ENCODE measurements around the gene BMP5. TPM values are rescaled to one million over a fixed set of nuclear protein-coding genes. Genes with fewer than 3 reads are reported as not detected.
A peak's percentile ranks its signal among the peaks of the same experiment; 100 is the strongest.

The BMP5 gene
- total RNA-seq, 1 donor from 2014 or later, result 13.5 TPM

DNA sequence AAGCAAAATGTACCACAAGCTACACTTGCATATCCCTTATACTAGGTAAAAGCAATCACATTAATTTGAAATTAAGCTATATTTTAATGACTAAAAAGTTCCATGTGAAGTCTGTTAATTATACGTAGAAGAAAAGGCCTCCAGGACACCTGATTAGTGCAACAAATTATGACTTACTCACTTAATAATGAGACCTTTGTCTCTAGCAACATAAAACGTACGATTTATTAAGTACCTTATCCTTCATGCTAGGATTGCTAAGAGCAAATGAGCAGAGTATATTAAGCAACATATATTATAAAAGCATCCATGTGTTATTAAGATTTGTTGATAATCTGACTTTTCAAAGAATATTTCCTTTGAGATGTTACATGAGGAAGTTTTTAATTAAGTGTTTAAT is 2.5 kb downstream of the BMP5 start:
- DNase-seq, result no peak

GRCh38 chr6:55870181-55870813 is 5.1 kb downstream of the BMP5 start:
- DNase-seq, result no peak

GRCh38 chr6:55869674-55870073 is 5.7 kb downstream of the BMP5 start:
- DNase-seq, result no peak

DNA sequence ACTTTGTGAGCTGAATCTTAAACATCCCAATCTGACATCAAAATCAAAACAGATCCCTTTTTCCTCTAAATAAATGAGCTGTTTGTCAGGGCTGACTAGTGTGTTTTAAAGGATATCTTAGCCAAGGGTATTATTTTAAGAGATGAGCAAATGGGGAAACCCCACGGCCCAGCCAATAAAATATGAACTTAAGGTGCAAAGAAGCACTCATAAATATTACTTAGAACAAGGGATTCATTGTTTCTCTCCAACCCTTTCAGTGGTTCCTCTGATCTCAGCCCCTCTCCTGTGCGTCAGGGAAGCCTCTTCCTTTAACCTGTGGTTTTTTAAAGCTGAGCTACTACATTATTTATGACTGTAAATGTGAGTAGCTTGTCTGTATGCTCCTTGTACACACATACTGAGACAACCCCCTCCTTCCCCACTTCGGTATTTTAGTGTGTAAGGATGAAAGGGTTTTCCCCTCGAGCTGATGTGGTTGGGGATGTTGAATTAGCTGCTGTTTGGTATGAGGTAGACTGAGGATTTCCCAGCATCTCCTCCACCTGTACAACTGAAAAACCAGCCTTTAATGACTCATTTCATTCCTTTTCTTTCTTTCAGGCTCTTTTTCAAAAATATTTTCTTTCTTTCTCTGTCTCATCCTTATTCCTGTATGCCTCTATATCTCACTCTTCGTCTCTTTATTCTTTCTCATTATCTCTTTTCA is 6.5 kb downstream of the BMP5 start:
- DNase-seq, result peak; percentile 54

DNA sequence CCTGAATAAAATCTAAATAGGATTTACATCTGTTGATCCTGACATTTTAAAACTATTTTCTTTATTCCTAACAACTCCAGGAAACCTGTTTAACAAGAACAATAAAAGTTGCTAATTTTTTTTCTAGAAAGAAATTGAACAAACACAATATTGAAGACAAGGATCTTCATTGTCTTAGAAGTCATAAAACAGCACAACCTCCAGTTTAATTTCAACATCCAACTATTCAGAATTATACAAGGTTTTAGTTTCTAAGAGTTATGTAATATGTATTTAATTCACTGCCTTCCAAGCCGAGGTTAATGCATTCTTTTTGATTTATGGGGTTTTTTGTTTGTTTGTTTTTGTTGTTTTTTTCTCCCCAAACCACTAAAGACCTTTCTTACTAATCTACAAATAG is 7.2 kb downstream of the BMP5 start:
- no peak for DNase-seq

GRCh38 chr6:55866128-55866527 is 9.3 kb downstream of the BMP5 start:
- no peak for DNase-seq

DNA sequence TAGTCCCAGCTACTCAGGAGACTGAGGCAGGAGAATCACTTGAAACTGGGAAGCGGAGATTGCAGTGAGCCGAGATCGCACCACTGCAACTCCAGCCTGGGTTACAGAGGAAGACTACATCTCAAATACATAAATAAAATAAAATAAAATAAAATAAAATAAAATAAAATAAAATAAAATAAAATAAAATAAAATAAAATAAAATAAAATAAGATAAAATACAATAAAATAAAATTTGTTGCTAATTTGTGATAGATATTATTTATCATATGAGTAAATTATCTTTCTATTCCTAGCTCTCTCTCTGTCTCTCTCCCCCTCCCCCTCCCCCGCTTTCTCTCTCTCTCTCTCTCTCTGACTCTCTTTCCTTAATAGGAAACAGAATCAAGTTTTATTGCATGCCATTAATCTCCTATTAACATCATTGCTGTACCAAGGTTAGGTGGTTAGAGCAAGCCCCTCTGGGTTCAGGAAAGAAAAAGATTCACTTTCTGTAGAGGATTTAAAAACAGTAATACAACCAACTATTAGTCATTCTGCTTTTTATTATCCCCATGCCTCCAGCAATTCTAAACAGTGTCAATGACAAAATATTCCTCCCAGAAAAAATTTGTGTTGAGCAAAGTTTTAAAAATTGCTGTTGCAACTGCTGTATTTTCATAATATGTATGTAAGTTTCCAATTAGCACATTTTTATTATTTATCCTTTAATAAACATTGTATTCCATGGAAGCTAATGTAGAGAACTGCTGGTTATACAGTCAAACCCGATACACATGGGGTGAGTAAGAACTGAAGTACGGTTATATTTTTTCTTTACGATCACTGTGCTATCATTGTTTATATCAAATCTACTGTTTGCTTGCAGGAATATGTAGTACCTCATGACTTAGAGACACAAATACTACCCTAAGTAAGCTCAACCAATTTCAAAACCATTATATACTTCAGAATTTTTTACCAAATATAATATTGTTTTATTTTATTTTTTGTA is 22.1 kb downstream of the BMP5 start:
- no peak for DNase-seq

DNA sequence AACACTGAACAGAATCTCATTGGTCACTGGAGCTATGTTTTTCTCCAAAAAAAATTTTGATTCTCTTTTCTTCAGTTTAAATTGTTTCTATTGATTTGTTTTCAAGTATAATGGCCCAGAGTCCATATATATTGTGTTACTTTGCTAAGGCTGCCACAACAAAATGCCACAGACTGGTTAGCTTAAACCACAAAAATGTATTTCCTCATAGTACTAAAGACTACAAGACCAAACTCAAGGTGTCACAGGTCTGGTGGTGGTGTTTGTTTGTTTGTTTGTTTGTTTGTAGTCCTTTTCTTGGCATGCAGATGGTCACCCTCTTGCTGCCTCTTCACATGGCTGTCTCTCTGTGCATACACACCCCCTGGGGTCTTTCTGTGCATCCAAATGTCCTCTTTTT is 34.0 kb downstream of the BMP5 start:
- DNase-seq, result no peak

DNA sequence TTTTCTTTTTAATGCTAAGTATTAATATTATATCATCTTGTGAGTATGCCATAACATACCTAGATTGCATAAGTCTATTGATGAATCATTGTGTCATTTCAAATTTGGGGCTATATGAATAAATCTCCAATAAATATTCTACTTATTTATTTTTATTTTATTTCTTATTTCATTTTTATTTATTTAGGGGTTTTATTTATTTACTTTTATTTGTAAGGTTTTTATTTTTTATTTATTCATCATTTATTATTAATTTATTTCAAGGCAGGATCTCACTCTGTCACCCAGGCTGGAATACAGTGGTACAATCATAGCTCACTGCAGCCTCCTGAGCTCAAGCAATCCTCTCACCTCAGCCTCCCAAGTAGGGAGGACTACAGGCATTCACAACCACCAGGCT is 36.3 kb downstream of the BMP5 start:
- no peak for DNase-seq

GRCh38 chr6:55836945-55837344 is 38.4 kb downstream of the BMP5 start:
- DNase-seq, result no peak

- no peak for DNase-seq
Observed at GRCh38 chr6:55836481-55836880, 38.9 kb downstream of the BMP5 start.

DNA sequence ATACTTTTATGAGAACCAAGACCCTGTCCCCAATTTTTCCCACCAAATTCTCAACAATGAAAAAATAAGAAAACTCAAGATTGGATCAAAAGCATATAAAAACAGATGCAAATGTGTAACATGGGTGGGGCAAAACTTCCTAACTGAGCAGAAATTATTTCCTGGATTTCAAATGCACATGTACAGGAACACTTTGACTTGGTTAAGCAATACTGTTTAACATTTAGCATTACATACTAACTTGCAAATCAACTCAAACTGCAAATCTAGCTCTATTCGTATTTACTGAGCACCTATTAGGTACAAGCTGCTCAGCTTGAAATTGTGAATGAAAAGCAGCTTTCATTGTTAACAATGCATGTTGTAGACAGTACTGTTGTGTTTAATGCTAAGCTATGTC is 40.2 kb downstream of the BMP5 start:
- DNase-seq, result no peak

GRCh38 chr6:55833284-55833683 is 42.1 kb downstream of the BMP5 start:
- DNase-seq, result peak; percentile 20

DNA sequence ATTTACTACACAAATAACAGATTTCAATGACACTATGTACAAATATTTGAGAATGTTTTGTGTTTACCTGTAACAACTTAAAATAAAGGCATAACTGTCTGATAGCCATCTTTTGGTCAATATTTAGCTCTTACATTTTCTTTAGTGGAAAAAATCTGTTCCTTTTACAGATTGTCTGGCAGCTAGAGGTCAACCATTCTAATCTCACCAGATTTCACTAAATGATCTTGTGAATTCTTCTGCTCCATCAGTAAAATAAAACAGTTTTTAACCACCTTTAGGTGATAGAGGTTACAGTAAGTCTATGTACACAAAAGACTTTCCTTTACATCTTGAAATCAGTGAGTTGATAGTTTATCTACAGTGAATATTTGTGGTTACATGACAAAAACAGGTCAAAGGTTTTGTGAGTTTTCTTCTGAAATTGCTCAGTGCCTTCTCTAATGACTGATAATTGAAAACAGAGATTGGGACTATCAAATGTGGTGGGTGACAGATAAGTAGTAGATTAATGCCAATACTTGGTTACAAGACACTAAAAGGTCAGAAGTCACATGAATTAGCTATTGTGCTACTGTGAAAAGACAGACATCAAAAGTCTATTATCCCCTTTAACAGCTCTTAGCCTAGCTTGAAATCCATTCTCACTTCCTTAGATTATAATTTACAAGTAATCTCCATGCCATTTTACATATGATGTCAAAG is 47.4 kb downstream of the BMP5 start:
- no peak for DNase-seq

GRCh38 chr6:55826941-55827340 is 48.4 kb downstream of the BMP5 start:
- DNase-seq, result no peak

DNA sequence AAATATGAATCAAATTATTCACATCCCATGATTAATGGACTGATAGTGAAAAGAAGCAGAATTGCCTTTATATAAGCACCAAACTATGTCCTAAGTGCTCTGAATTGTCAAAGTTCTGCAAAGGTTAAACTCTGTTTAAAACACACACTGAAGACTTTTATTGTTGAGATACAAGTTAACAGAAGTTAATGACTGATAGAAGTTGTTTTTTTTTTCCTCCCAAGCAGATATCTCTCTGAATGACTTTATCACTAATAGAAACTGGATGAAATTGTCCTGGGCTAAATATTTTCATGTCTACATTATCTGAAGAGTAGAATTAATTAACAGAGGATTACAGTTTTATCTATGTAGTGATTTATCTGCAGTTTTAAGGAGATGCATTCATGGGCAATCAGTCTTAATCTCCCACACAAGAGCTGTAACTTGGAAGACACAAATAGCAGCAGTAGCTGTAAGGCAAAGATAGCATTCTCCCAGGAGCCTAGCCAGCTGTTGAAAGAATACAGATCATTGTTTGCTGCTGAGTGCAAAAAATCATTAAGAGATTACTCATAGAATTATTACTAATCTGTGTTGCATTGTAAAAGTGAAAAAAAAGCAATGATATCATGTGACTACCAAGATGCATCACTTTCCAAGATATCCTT is 49.9 kb downstream of the BMP5 start:
- peak; percentile 26 for DNase-seq

GRCh38 chr6:55822815-55823214 is 52.6 kb downstream of the BMP5 start:
- no peak for DNase-seq

- DNase-seq, result no peak
Observed at GRCh38 chr6:55822005-55822404, 53.4 kb downstream of the BMP5 start.

- no peak for DNase-seq
Observed at GRCh38 chr6:55820696-55821095, 54.7 kb downstream of the BMP5 start.

GRCh38 chr6:55819811-55820210 is 55.6 kb downstream of the BMP5 start:
- DNase-seq, result no peak

GRCh38 chr6:55818482-55818881 is 56.9 kb downstream of the BMP5 start:
- DNase-seq, result no peak

DNA sequence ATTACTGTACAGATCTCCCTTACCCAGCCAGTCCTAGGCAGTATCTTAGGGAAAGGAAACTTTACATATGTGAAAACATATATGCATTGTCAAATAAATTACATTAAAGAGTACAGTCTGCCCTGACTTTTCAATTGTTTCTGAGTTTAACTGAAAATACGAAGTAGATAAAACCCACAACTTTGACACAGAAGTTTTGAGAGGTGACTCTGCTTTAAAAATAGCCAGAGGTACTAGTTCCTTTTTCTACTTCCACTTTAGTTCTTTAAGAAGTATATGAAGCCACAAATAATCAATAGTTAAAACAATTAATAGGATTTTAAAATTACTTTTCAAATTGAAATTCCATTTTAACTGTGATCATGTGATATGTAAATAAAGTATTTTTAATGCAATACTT is 62.9 kb downstream of the BMP5 start:
- no peak for DNase-seq
